Adrenal gland (tissue), 12 donors: Measurements from ENCODE around the gene DOCK3. TPM values are rescaled to one million over a fixed set of nuclear protein-coding genes. Genes with fewer than 3 reads are reported as not detected.

Experiments used
- DNase-seq, 7 donors: peaks; one replicate each; pipeline ENCODE4 v3.0.0-alpha.2; 2019 to 2020
- H3K27ac ChIP-seq, 5 donors: fragments of 200-600 bp; sonication (generic) in 4 of 5; 1 replicate in 3 of 5; 2 replicates in 2 of 5; pipeline versions ENCODE4 v1.5.1 to v1.8.0; 2016 to 2020; ENCODE audit warnings: mild to moderate bottlenecking in 1 of 5
- H3K27me3 ChIP-seq: fragments of 200-600 bp; 2 replicates; pipeline ENCODE4 v1.8.0; 2021
- H3K36me3 ChIP-seq, 2 donors: fragments of 200-600 bp; replicated peaks in 1 of 2; 1 replicate in 1 of 2; 2 replicates in 1 of 2; pipeline versions ENCODE4 v1.5.1 to v1.8.0; 2018 to 2022
- H3K4me1 ChIP-seq, 2 donors: fragments of 200-600 bp; replicated peaks in 1 of 2; 1 replicate in 1 of 2; 2 replicates in 1 of 2; pipeline versions ENCODE4 v1.5.1 to v1.8.0; 2018 to 2021
- H3K4me3 ChIP-seq, 4 donors: fragments of 200-600 bp; sonication (generic) in 3 of 4; one replicate each; pipeline ENCODE4 v1.5.1; 2016 to 2018
- H3K9me3 ChIP-seq, 3 donors: fragments of 200-600 bp; sonication (generic) in 1 of 3; replicated peaks in 1 of 3; 1 replicate in 2 of 3; 2 replicates in 1 of 3; pipeline versions ENCODE4 v1.5.1 to v1.8.0; 2016 to 2021
- POLR2A ChIP-seq, 2 donors: fragments of 450-650 bp; IDR thresholded peaks; one replicate each; pipeline ENCODE4 v1.6.1; 2017; ENCODE audit warnings: antibody characterized with exemption in 2 of 2, mild to moderate bottlenecking in 2 of 2, moderate library complexity in 1 of 2
- WGBS, 4 donors: extraction: QIAGEN DNeasy Blood & Tissue Kit in 2 of 4; methylation state at CpG; one replicate each; pipeline versions ENCODE4 v1.1.5 to v1.1.7; 2013 to 2017; 5-methylcytosine and 5-hydroxymethylcytosine counted together
- intact Hi-C, 2 donors: fragments of 100-400 bp; cut with DNase I; formaldehyde crosslinking; loops; one replicate each; pipeline versions ENCODE4 v1.14.1 to v1.15.0; 2022 to 2023
- polyA plus RNA-seq, 3 donors: library from polyadenylated mRNA; stranded (reverse); fragments of 200-250 nt in 2 of 3; fragments of 350-450 nt in 1 of 3; fragmentation: Illumina TruSeq in 1 of 3; extraction: RNeasy Lipid Tissue Mini Kit (QIAGEN cat#74804) in 1 of 3; gene quantifications; one replicate each; pipeline ENCODE4 v1.2.3, GENCODE V29; 2013 to 2014
- total RNA-seq, 9 donors: library from RNA; depleted of rRNA in 4 of 9; stranded (reverse); fragments of >200 nt in 4 of 9; fragments of 120-200 nt in 1 of 9; fragmentation: NEBNext Ultra II Directional in 1 of 9; extraction: Animal tissue kit (Norgen Biotek cat#: 25700) in 1 of 9; gene quantifications; one replicate each; pipeline versions ENCODE4 v1.1.0 to v1.2.4, GENCODE V29; 2013 to 2023
- TF ChIP-seq, protein P1 (sequence below), 6 experiments: fragments of 450-650 bp in 4 of 6; fragments of 200-600 bp in 2 of 6; sonication (generic) in 1 of 6; IDR thresholded peaks; 1 replicate in 5 of 6; 2 replicates in 1 of 6; pipeline versions ENCODE4 v1.5.1 to v1.8.0; 2016 to 2021; ENCODE audit warnings: antibody characterized with exemption in 6 of 6, mild to moderate bottlenecking in 2 of 6, moderate library complexity in 1 of 6
- donor health status: healthy with polysubstance abuse.
- donor health status: Bipolar disorder and iron deficiency.
- donor health status: DM: yes; HTN: yes; CAD: no.
- donor health status: DM: no; HTN: no; CAD: no.
- donor health status: DM: no; HTN: no; CAD: no.
- donor health status: DM: yes; HTN: yes; CAD: no.

The DOCK3 gene
- total and polyA plus RNA-seq, 12 donors, result 0.72 to 8.6 (median 2.9) TPM

DNA sequence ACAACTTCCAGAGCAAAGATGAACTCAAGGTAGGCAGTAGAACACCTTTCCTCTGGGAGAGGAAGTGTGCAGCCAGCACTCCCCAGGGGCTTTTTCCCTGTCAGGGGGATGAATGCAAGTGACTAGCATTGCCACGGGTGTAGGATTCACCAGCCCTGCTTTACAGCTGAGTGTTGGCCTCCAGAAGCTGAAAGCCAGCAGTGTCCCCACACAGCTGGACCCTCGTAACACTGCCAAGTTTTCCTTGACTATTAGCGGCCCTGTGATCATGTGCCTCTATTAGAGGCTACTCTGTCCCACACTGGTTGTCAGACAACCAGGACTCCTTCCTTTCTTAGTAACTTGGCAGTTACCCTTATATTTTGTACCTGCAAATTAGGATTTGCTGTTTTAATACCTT, 605.4 kb downstream of the DOCK3 start:
- intact Hi-C loops, result no loop called here
- no peaks in the 10 kb centered on the region for H3K27me3 ChIP-seq
- no peak for DNase-seq
- TF ChIP-seq POLR2A (IDR thresholded peaks at IDR 0.05), result no peak
- TF ChIP-seq, protein P1, sequence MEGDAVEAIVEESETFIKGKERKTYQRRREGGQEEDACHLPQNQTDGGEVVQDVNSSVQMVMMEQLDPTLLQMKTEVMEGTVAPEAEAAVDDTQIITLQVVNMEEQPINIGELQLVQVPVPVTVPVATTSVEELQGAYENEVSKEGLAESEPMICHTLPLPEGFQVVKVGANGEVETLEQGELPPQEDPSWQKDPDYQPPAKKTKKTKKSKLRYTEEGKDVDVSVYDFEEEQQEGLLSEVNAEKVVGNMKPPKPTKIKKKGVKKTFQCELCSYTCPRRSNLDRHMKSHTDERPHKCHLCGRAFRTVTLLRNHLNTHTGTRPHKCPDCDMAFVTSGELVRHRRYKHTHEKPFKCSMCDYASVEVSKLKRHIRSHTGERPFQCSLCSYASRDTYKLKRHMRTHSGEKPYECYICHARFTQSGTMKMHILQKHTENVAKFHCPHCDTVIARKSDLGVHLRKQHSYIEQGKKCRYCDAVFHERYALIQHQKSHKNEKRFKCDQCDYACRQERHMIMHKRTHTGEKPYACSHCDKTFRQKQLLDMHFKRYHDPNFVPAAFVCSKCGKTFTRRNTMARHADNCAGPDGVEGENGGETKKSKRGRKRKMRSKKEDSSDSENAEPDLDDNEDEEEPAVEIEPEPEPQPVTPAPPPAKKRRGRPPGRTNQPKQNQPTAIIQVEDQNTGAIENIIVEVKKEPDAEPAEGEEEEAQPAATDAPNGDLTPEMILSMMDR (IDR thresholded peaks at IDR 0.05), result no peak
- H3K9me3 ChIP-seq, result no peaks in the 10 kb centered on the region
- H3K4me3 ChIP-seq, result no peak overlapping the region
- WGBS, 4 donors, result 73 to 91% (median 79%) methylated on average over 3 of the region's 3 CpGs
- H3K36me3 ChIP-seq, result no peaks in the 10 kb centered on the region
- no peak overlapping the region for H3K27ac ChIP-seq
- no peaks in the 10 kb centered on the region for H3K4me1 ChIP-seq

DNA sequence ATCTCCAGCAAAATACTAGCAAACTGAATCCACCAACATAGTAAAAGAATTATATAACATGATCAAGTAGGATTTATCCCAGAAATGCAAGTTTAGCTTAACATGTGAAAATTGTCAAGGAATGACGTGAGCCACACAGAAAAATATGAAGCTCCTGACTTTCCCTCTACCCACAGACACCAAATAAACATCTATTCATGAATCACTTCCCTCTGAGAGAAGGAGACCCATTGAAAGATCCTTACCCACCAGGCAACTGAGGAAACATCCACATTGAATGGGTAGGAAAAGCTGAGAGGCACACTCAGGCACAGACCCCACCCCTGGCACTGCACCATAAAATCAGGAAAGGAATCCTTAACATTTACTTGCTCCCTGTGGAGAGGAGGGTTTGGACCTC, 608.2 kb downstream of the DOCK3 start:
- no peak overlapping the region for H3K27ac ChIP-seq
- TF ChIP-seq, protein P1 (IDR thresholded peaks at IDR 0.05), result no peak
- TF ChIP-seq POLR2A (IDR thresholded peaks at IDR 0.05), result no peak
- no peaks in the 10 kb centered on the region for H3K27me3 ChIP-seq
- WGBS, 4 donors, result 67 to 95% (median 85%) methylated on average over 1 of the region's 1 CpG
- H3K36me3 ChIP-seq, result no peaks in the 10 kb centered on the region
- no peaks in the 10 kb centered on the region for H3K4me1 ChIP-seq
- DNase-seq, result no peak
- H3K9me3 ChIP-seq, result no peaks in the 10 kb centered on the region
- intact Hi-C loops, result no loop called here
- H3K4me3 ChIP-seq, result no peak overlapping the region

DNA sequence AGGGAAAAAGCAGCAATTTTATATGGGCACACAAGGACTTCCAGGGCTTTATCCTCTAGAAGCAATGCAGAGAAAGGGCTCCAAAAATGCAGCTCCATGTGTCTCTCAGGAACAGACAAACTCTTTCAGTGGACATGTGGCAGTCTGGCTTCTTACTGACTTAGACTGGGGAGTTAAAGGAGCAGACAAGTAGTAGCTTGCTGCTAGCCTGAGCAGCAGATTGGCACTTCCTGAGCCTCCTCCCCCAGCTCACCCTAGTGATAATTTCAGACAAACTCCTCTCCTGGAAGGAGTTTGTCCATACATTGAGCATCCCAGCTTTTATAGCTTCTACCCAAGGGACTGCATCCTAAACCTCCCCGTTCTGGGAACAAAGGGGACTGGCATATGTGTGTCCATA, 608.7 kb downstream of the DOCK3 start:
- DNase-seq, result no peak
- no peaks in the 10 kb centered on the region for H3K4me1 ChIP-seq
- intact Hi-C loops, result no loop called here
- WGBS, 4 donors, result 85 to 100% (median 90%) methylated on average over 1 of the region's 1 CpG
- no peak overlapping the region for H3K27ac ChIP-seq
- H3K4me3 ChIP-seq, result no peak overlapping the region
- H3K27me3 ChIP-seq, result no peaks in the 10 kb centered on the region
- H3K36me3 ChIP-seq, result no peaks in the 10 kb centered on the region
- no peak for TF ChIP-seq POLR2A (IDR thresholded peaks at IDR 0.05)
- TF ChIP-seq, protein P1 (IDR thresholded peaks at IDR 0.05), result no peak
- H3K9me3 ChIP-seq, result no peaks in the 10 kb centered on the region

DNA sequence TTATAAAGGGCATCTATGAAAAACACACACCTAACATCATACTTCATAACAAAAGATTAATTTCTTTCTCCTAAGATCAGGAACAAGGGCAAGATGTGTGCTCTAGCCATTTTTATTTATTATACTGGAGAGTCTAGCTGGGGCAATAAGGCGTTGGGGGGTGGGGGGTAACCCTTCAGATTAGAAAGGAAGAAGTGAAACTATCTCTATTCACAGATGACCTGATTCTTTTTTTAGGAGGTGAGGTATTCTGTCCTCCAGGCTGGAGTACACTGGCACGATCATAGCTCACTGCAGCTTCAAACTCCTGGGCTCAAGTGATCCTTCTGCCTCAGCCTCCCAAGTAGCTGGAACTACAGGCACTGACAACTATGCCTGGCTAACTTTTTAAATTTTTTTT, 620.9 kb downstream of the DOCK3 start:
- no peaks in the 10 kb centered on the region for H3K27me3 ChIP-seq
- DNase-seq, result no peak
- no peak overlapping the region for H3K27ac ChIP-seq
- intact Hi-C loops, result no loop called here
- H3K9me3 ChIP-seq, result peaks cover 0 to 4% (median 0%) of the 10 kb centered on the region in 3 donors
- TF ChIP-seq, protein P1 (IDR thresholded peaks at IDR 0.05), result no peak
- no peak for TF ChIP-seq POLR2A (IDR thresholded peaks at IDR 0.05)
- no peaks in the 10 kb centered on the region for H3K4me1 ChIP-seq
- no peak overlapping the region for H3K4me3 ChIP-seq
- H3K36me3 ChIP-seq, result no peaks in the 10 kb centered on the region
- WGBS, 4 donors, result 73 to 88% (median 81%) methylated on average over 2 of the region's 2 CpGs
